HEK293 (cell line): Measurements from ENCODE around the gene DEF6.

Experiments used
- CTCF ChIA-PET: fragments of 350-600 bp; formaldehyde crosslinking; extraction: SDS; loops from one replicate; lab custom pipeline; 2021; ENCODE audit warnings: antibody characterized with exemption; lab: Yijun Ruan, JAX
- POLR2A ChIA-PET: fragments of 300-600 bp; formaldehyde crosslinking; extraction: SDS; loops from one replicate; lab custom pipeline; 2020; ENCODE audit warnings: antibody characterized with exemption, inconsistent platforms; lab: Yijun Ruan, JAX
- H3K27ac ChIP-seq: fragments of 200-500 bp; sonication (Bioruptor generic); 2 replicates; pipeline ENCODE4 v1.5.1; 2014; ENCODE audit warnings: low read depth, low read length, control low read depth, inconsistent platforms; ENCODE audit errors: extremely low read depth
- H3K36me3 ChIP-seq, 2 experiments: fragments of 200-500 bp in 1 of 2; sonication (Bioruptor generic) in 1 of 2; 1 replicate in 1 of 2; 2 replicates in 1 of 2; pipeline ENCODE4 v1.5.1; 2014 to 2017; ENCODE audit warnings: inconsistent platforms in 2 of 2, low read length in 2 of 2; ENCODE audit not compliant: control insufficient read depth in 2 of 2, insufficient read depth in 1 of 2
- H3K4me1 ChIP-seq: fragments of 200-500 bp; sonication (Bioruptor generic); 2 replicates; pipeline ENCODE4 v1.5.1; 2014; ENCODE audit warnings: mild to moderate bottlenecking, low read length, inconsistent platforms; ENCODE audit not compliant: control insufficient read depth, insufficient read depth
- H3K4me3 ChIP-seq: 2 replicates; pipeline ENCODE4 v1.5.1; 2011; ENCODE audit warnings: low read depth, mild to moderate bottlenecking, control low read depth, low read length, moderate library complexity
- H3K9me3 ChIP-seq: fragments of 200-500 bp; sonication (Bioruptor generic); 2 replicates; pipeline ENCODE4 v1.5.1; 2014; ENCODE audit warnings: low read depth, low read length, inconsistent platforms; ENCODE audit not compliant: control insufficient read depth, insufficient read depth
- HOXC10 ChIP-seq: sonication (generic); formaldehyde crosslinking; IDR thresholded peaks from 2 replicates; pipeline ENCODE4 v1.8.1; 2023; ENCODE audit warnings: mild to moderate bottlenecking, missing genetic modification reagents
- KLF10 ChIP-seq: fragments of 450-650 bp; IDR thresholded peaks from 2 replicates; pipeline ENCODE4 v1.5.1; 2018; ENCODE audit warnings: missing biosample characterization, mild to moderate bottlenecking, missing genetic modification characterization
- SP3 ChIP-seq: fragments of 450-650 bp; formaldehyde crosslinking; IDR thresholded peaks from 2 replicates; pipeline ENCODE4 v1.5.1; 2016; ENCODE audit warnings: missing biosample characterization, missing genetic modification characterization
- TCF7L2 ChIP-seq: IDR thresholded peaks from 2 replicates; pipeline ENCODE4 v1.6.1; 2011; ENCODE audit warnings: low read depth, mild to moderate bottlenecking, inconsistent platforms, low read length, moderate library complexity, borderline replicate concordance
- YY2 ChIP-seq: fragments of 450-650 bp; formaldehyde crosslinking; IDR thresholded peaks from 2 replicates; pipeline ENCODE4 v1.5.1; 2016; ENCODE audit warnings: missing biosample characterization, missing genetic modification characterization
- ZNF266 ChIP-seq: fragments of 450-650 bp; formaldehyde crosslinking; IDR thresholded peaks from 2 replicates; pipeline ENCODE4 v1.5.1; 2016; ENCODE audit warnings: missing biosample characterization, missing genetic modification characterization, low read depth
- ZNF391 ChIP-seq: fragments of 450-650 bp; formaldehyde crosslinking; IDR thresholded peaks from 2 replicates; pipeline ENCODE4 v1.5.1; 2016; ENCODE audit warnings: low read depth, missing biosample characterization, missing genetic modification characterization, borderline replicate concordance
- ZNF521 ChIP-seq: fragments of 450-650 bp; formaldehyde crosslinking; IDR thresholded peaks from 2 replicates; pipeline ENCODE4 v1.5.1; 2017; ENCODE audit warnings: missing biosample characterization, mild to moderate bottlenecking, missing genetic modification characterization
- ZNF548 ChIP-seq: fragments of 450-650 bp; formaldehyde crosslinking; IDR thresholded peaks from 2 replicates; pipeline ENCODE4 v1.5.1; 2016; ENCODE audit warnings: missing biosample characterization, missing genetic modification characterization
- ZNF658 ChIP-seq: fragments of 450-650 bp; formaldehyde crosslinking; IDR thresholded peaks from 2 replicates; pipeline ENCODE4; 2016; ENCODE audit warnings: missing biosample characterization, missing genetic modification characterization
- ZNF677 ChIP-seq: fragments of 450-650 bp; IDR thresholded peaks from 2 replicates; pipeline ENCODE4 v1.5.0; 2018; ENCODE audit warnings: missing biosample characterization, mild to moderate bottlenecking, missing genetic modification characterization, moderate library complexity
- TF ChIP-seq, protein P1 (sequence below): fragments of 450-650 bp; formaldehyde crosslinking; IDR thresholded peaks from 2 replicates; pipeline ENCODE4 v1.5.1; 2016; ENCODE audit warnings: missing biosample characterization, missing genetic modification characterization
- TF ChIP-seq, protein P2 (sequence below): fragments of 450-650 bp; formaldehyde crosslinking; IDR thresholded peaks from 2 replicates; pipeline ENCODE4 v1.5.1; 2016; ENCODE audit warnings: missing biosample characterization, missing genetic modification characterization
- TF ChIP-seq, protein P3 (sequence below): fragments of 450-650 bp; formaldehyde crosslinking; IDR thresholded peaks from 2 replicates; pipeline ENCODE4 v1.5.1; 2017; ENCODE audit warnings: missing biosample characterization, missing genetic modification characterization
- TF ChIP-seq, protein P4 (sequence below): fragments of 450-650 bp; formaldehyde crosslinking; IDR thresholded peaks from 2 replicates; pipeline ENCODE4 v1.5.1; 2016; ENCODE audit warnings: missing biosample characterization, missing genetic modification characterization, borderline replicate concordance

The DEF6 gene

DNA sequence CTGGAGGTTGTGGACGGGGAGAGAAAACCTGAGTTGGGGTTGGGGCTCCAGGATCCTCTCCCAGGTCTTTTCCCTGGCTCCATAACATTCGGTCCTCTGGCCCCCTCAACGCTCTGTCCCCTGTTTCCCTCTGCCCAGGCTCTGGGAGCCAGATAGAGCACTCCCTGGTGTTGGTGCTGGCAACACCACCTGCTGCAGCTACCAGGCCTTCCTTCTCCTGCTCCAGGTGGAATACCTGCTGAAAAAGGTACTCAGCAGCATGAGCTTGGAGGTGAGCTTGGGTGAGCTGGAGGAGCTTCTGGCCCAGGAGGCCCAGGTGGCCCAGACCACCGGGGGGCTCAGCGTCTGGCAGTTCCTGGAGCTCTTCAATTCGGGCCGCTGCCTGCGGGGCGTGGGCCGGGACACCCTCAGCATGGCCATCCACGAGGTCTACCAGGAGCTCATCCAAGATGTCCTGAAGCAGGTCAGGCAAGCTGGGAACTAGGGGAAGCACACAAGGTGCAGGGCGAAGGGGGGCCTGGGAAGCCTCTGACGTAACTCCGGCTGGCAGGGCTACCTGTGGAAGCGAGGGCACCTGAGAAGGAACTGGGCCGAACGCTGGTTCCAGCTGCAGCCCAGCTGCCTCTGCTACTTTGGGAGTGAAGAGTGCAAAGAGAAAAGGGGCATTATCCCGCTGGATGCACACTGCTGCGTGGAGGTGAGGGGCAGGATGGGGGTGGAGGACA is 14.6 kb downstream of the DEF6 start:
- H3K9me3 ChIP-seq: no peaks in the 10 kb centered on the region
- H3K36me3 ChIP-seq: no peaks in the 10 kb centered on the region
- POLR2A ChIA-PET: interaction anchor here (1.1 kb wide), 1 partner anchor 13 kb away, joined by 4 read pairs; no protein-coding TSS in a partner anchor
- H3K4me3 ChIP-seq: no peak overlapping the region
- CTCF ChIA-PET: interaction anchor here (0.8 to 1.2 kb wide), 2 partner anchors 16 to 29 kb away, joined by 3 read pairs; no protein-coding TSS in a partner anchor
- no peak overlapping the region for H3K27ac ChIP-seq
- H3K4me1 ChIP-seq: no peaks in the 10 kb centered on the region
- TF ChIP-seq, protein P1, sequence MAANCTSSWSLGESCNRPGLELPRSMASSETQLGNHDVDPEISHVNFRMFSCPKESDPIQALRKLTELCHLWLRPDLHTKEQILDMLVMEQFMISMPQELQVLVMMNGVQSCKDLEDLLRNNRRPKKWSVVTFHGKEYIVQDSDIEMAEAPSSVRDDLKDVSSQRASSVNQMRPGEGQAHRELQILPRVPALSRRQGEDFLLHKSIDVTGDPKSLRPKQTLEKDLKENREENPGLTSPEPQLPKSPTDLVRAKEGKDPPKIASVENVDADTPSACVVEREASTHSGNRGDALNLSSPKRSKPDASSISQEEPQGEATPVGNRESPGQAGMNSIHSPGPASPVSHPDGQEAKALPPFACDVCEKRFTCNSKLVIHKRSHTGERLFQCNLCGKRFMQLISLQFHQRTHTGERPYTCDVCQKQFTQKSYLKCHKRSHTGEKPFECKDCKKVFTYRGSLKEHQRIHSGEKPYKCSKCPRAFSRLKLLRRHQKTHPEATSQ (tag by site-specific recombination): no peak
- TF ChIP-seq ZNF391 (tag by site-specific recombination) (no peak), SP3 (no peak), KLF10 (tag by site-specific recombination) (no peak), TCF7L2 (no peak), ZNF658 (tag by site-specific recombination) (no peak)
- TF ChIP-seq, protein P2, sequence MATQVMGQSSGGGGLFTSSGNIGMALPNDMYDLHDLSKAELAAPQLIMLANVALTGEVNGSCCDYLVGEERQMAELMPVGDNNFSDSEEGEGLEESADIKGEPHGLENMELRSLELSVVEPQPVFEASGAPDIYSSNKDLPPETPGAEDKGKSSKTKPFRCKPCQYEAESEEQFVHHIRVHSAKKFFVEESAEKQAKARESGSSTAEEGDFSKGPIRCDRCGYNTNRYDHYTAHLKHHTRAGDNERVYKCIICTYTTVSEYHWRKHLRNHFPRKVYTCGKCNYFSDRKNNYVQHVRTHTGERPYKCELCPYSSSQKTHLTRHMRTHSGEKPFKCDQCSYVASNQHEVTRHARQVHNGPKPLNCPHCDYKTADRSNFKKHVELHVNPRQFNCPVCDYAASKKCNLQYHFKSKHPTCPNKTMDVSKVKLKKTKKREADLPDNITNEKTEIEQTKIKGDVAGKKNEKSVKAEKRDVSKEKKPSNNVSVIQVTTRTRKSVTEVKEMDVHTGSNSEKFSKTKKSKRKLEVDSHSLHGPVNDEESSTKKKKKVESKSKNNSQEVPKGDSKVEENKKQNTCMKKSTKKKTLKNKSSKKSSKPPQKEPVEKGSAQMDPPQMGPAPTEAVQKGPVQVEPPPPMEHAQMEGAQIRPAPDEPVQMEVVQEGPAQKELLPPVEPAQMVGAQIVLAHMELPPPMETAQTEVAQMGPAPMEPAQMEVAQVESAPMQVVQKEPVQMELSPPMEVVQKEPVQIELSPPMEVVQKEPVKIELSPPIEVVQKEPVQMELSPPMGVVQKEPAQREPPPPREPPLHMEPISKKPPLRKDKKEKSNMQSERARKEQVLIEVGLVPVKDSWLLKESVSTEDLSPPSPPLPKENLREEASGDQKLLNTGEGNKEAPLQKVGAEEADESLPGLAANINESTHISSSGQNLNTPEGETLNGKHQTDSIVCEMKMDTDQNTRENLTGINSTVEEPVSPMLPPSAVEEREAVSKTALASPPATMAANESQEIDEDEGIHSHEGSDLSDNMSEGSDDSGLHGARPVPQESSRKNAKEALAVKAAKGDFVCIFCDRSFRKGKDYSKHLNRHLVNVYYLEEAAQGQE (tag by site-specific recombination): no peak
- TF ChIP-seq, protein P3, sequence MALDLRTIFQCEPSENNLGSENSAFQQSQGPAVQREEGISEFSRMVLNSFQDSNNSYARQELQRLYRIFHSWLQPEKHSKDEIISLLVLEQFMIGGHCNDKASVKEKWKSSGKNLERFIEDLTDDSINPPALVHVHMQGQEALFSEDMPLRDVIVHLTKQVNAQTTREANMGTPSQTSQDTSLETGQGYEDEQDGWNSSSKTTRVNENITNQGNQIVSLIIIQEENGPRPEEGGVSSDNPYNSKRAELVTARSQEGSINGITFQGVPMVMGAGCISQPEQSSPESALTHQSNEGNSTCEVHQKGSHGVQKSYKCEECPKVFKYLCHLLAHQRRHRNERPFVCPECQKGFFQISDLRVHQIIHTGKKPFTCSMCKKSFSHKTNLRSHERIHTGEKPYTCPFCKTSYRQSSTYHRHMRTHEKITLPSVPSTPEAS (tag by site-specific recombination): no peak

DNA sequence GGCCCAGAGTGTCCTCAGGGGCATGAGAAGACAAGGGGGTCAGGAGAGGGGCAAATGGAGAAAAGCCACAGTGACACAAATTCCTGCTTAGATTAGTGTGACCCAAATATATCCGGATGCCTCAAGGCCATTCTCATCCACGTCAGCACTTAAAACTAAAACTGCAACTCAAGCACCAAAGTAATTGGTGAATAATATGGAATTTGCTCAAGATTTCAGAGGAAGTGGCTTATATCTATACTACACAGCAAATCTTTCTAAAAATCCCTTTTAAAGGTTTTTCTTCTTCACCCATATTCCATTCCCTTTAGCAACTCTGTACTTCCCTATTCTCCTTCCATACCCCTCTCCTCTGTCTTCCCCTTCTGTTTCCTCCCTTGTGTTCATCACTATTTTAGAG is 15.2 kb downstream of the DEF6 start:
- TF ChIP-seq HOXC10 (CRISPR knock-in tag) (no peak), ZNF266 (tag by site-specific recombination) (no peak), YY2 (no peak), ZNF548 (tag by site-specific recombination) (no peak), ZNF521 (tag by site-specific recombination) (no peak), ZNF677 (tag by site-specific recombination) (no peak)
- TF ChIP-seq, protein P4, sequence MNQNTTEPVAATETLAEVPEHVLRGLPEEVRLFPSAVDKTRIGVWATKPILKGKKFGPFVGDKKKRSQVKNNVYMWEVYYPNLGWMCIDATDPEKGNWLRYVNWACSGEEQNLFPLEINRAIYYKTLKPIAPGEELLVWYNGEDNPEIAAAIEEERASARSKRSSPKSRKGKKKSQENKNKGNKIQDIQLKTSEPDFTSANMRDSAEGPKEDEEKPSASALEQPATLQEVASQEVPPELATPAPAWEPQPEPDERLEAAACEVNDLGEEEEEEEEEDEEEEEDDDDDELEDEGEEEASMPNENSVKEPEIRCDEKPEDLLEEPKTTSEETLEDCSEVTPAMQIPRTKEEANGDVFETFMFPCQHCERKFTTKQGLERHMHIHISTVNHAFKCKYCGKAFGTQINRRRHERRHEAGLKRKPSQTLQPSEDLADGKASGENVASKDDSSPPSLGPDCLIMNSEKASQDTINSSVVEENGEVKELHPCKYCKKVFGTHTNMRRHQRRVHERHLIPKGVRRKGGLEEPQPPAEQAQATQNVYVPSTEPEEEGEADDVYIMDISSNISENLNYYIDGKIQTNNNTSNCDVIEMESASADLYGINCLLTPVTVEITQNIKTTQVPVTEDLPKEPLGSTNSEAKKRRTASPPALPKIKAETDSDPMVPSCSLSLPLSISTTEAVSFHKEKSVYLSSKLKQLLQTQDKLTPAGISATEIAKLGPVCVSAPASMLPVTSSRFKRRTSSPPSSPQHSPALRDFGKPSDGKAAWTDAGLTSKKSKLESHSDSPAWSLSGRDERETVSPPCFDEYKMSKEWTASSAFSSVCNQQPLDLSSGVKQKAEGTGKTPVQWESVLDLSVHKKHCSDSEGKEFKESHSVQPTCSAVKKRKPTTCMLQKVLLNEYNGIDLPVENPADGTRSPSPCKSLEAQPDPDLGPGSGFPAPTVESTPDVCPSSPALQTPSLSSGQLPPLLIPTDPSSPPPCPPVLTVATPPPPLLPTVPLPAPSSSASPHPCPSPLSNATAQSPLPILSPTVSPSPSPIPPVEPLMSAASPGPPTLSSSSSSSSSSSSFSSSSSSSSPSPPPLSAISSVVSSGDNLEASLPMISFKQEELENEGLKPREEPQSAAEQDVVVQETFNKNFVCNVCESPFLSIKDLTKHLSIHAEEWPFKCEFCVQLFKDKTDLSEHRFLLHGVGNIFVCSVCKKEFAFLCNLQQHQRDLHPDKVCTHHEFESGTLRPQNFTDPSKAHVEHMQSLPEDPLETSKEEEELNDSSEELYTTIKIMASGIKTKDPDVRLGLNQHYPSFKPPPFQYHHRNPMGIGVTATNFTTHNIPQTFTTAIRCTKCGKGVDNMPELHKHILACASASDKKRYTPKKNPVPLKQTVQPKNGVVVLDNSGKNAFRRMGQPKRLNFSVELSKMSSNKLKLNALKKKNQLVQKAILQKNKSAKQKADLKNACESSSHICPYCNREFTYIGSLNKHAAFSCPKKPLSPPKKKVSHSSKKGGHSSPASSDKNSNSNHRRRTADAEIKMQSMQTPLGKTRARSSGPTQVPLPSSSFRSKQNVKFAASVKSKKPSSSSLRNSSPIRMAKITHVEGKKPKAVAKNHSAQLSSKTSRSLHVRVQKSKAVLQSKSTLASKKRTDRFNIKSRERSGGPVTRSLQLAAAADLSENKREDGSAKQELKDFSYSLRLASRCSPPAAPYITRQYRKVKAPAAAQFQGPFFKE: no peak

More for the DNA sequence above, 15.2 kb downstream of the DEF6 start:
- no peak overlapping the region for H3K4me3 ChIP-seq
- no peaks in the 10 kb centered on the region for H3K4me1 ChIP-seq
- no peaks in the 10 kb centered on the region for H3K36me3 ChIP-seq
- POLR2A ChIA-PET: interaction anchor here (1.1 kb wide), 1 partner anchor 13 kb away, joined by 4 read pairs; no protein-coding TSS in a partner anchor
- H3K27ac ChIP-seq: no peak overlapping the region
- no peaks in the 10 kb centered on the region for H3K9me3 ChIP-seq
- CTCF ChIA-PET: interaction anchor here (0.6 to 1.2 kb wide), 4 partner anchors 16 to 37 kb away, joined by 3 to 4 read pairs (median 3); no protein-coding TSS in a partner anchor
